Tibial nerve (tissue), 3 donors: ENCODE data around the gene CYP19A1.

Experiments
- POLR2A ChIP-seq, 2 donors: fragments of 450-650 bp; IDR thresholded peaks; one replicate each; pipeline ENCODE4 v1.6.1; 2017; ENCODE audit warnings: antibody characterized with exemption in 2 of 2, mild to moderate bottlenecking in 2 of 2, moderate library complexity in 2 of 2
- TF ChIP-seq, protein P1 (sequence below), 5 experiments: fragments of 200-600 bp in 3 of 5; fragments of 450-650 bp in 2 of 5; sonication (generic) in 3 of 5; IDR thresholded peaks; one replicate each; pipeline ENCODE4 v1.5.1; 2016 to 2019; ENCODE audit warnings: antibody characterized with exemption in 5 of 5, mild to moderate bottlenecking in 3 of 5, moderate library complexity in 2 of 5

DNA sequence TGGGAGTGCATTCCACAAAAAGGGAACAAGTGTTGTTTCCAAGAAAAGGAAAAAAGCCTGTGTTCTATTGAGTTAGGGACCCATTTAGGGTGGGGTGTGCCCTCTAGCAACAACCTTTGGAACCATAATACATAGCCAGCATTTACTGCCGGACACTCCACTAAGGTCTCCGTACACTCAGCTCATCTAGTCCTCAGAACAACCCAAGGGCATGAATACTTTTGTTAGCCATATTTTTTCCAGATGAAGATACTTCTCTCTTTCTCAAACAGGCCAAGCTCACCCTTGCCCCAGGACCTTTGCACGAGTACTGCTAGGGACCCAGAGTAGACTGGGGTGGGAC, 49.3 kb upstream of the CYP19A1 start:
- TF ChIP-seq, protein P1, sequence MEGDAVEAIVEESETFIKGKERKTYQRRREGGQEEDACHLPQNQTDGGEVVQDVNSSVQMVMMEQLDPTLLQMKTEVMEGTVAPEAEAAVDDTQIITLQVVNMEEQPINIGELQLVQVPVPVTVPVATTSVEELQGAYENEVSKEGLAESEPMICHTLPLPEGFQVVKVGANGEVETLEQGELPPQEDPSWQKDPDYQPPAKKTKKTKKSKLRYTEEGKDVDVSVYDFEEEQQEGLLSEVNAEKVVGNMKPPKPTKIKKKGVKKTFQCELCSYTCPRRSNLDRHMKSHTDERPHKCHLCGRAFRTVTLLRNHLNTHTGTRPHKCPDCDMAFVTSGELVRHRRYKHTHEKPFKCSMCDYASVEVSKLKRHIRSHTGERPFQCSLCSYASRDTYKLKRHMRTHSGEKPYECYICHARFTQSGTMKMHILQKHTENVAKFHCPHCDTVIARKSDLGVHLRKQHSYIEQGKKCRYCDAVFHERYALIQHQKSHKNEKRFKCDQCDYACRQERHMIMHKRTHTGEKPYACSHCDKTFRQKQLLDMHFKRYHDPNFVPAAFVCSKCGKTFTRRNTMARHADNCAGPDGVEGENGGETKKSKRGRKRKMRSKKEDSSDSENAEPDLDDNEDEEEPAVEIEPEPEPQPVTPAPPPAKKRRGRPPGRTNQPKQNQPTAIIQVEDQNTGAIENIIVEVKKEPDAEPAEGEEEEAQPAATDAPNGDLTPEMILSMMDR (IDR thresholded peaks at IDR 0.05), result no peak
- TF ChIP-seq POLR2A (IDR thresholded peaks at IDR 0.05), result no peak
